SK-N-SH (cell line): ENCODE measurements around the gene SLC35D3.

Source experiments
- CTCF ChIP-seq: fragments of 200-600 bp; sonication (generic); IDR thresholded peaks from 2 replicates; pipeline ENCODE4 v1.6.1; 2017; ENCODE audit warnings: antibody characterized with exemption, mild to moderate bottlenecking, moderate library complexity
- EP300 ChIP-seq, 2 experiments: IDR thresholded peaks; 2 replicates each; pipeline versions ENCODE4 v1.4.0 to v1.6.1; 2012; ENCODE audit warnings: borderline replicate concordance in 1 of 2, low read depth in 1 of 2, low read length in 1 of 2
- EZH2phosphoT487 ChIP-seq: fragments of 200-600 bp; sonication (generic); IDR thresholded peaks from 2 replicates; pipeline ENCODE4 v1.6.1; 2017; ENCODE audit warnings: low read depth, mixed run types, mild to moderate bottlenecking, antibody characterized with exemption, moderate library complexity, borderline replicate concordance
- FOXJ3 ChIP-seq: sonication (generic); formaldehyde crosslinking; IDR thresholded peaks from 2 replicates; pipeline ENCODE4 v1.5.1; 2020; ENCODE audit warnings: mild to moderate bottlenecking, missing genetic modification reagents
- MAX ChIP-seq: IDR thresholded peaks from 2 replicates; pipeline ENCODE4 v1.4.0; 2012; ENCODE audit warnings: low read depth
- MXI1 ChIP-seq: IDR thresholded peaks from 2 replicates; pipeline ENCODE4 v1.6.1; 2012; ENCODE audit warnings: mild to moderate bottlenecking, low read depth, low read length, improper control_type of control experiment
- NRF1 ChIP-seq: IDR thresholded peaks from 2 replicates; pipeline ENCODE4 v1.6.1; 2012; ENCODE audit warnings: low read depth, mild to moderate bottlenecking, low read length
- POLR2AphosphoS5 ChIP-seq: IDR thresholded peaks from 2 replicates; pipeline ENCODE4 v1.6.1; 2012; ENCODE audit warnings: low read depth, low read length
- RCOR1 ChIP-seq: fragments of 150-350 bp; IDR thresholded peaks from 2 replicates; pipeline ENCODE4 v1.6.1; 2017; ENCODE audit warnings: antibody characterized with exemption, low read length
- SMC3 ChIP-seq: IDR thresholded peaks from 2 replicates; pipeline ENCODE4 v1.6.1; 2012; ENCODE audit warnings: low read depth, low read length, improper control_type of control experiment
- TEAD4 ChIP-seq: IDR thresholded peaks from 2 replicates; pipeline ENCODE4 v1.4.0; 2012; ENCODE audit warnings: mild to moderate bottlenecking, borderline replicate concordance; ENCODE audit not compliant: insufficient read depth
- YY1 ChIP-seq: IDR thresholded peaks from 2 replicates; pipeline ENCODE4 v1.4.0; 2012; ENCODE audit warnings: low read depth, mild to moderate bottlenecking
- ZBTB33 ChIP-seq: IDR thresholded peaks from 2 replicates; pipeline ENCODE4 v1.4.0; 2012; ENCODE audit warnings: low read depth, borderline replicate concordance

GRCh38 chr6:136921936-136922684, at the start of gene SLC35D3:
- TF ChIP-seq EZH2phosphoT487 (no peak), CTCF (no peak), FOXJ3 (CRISPR knock-in tag) (no peak), RCOR1 (no peak), POLR2AphosphoS5 (no peak), EP300 (IDR thresholded peaks at IDR 0.05; ENCODE audit: borderline replicate concordance in 1 of 2, low read depth in 1 of 2, low read length in 1 of 2) (no peak), MXI1 (peak; percentile 7; the same call in 1 of the 2 replicates), SMC3 (no peak), ZBTB33 (no peak), MAX (no peak), YY1 (no peak), TEAD4 (no peak), NRF1 (no peak)
